GM18508 (cell line): Measurements from ENCODE around the gene INSM2.

Experiments used
- ATAC-seq: cut with Tn5 transposase; IDR thresholded peaks from one replicate; pipeline ENCODE4 v1.9.1; 2021; ENCODE audit warnings: moderate number of reproducible peaks; ENCODE audit not compliant: insufficient read depth, unreplicated experiment

The INSM2 gene

DNA sequence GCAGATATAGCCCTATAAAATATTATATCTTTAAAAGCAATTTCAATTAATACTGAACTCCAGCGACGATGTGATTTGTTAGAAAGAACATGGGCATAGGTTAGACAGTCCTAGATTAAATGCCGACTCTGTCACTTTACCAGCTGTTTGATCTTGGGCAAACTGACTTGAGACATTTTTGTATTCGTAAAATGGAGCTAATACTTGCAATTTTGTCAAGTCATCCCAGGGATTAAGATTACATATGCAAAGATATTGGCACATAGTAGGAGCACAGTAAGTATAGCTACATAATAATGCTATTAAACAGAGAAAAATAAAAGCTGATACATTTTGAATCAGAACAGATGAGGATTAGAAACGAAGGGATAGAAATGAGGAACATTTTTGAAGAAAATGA, 9.0 kb downstream of the INSM2 start:
- ATAC-seq: no peak

DNA sequence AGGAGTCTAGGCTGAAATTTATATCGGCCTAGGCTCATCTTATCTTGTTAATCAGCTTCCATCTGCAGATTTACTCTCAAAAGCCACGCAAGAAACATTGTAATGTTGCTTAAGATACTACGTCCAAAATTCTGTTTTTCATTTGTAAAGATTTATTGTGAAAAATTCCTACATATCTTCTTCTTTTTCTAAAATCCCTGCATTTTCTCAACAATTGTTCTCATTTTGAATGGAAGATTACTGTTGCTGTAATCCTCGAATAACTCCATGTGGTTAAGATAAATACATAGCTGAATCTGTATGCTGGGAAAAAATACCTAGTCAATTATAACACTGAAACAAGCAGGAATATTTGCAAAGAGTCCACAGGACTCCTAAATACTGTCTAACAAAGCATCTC, 15.6 kb downstream of the INSM2 start:
- no peak for ATAC-seq

GRCh38 chr14:35551081-35551480, 17.1 kb downstream of the INSM2 start:
- no peak for ATAC-seq

GRCh38 chr14:35553808-35554207, 19.8 kb downstream of the INSM2 start:
- no peak for ATAC-seq

DNA sequence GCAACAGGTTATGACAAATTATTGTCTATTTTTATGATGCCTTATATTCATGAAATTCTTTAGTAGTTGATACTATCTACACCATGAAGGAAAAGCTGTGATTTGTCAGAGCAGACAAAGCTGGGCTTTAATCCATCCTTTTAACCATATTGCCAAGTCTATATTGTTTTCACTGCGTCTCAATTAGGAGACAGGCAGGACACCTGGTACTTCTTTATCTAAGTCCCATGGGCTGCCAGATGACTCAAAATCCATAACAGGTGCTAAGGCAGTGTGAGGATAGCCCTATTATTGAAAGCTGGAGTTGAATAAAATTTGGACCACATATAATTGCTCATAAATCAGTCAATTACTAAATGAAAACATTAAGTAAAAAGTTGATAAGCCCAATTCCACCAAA, 22.6 kb downstream of the INSM2 start:
- no peak for ATAC-seq

DNA sequence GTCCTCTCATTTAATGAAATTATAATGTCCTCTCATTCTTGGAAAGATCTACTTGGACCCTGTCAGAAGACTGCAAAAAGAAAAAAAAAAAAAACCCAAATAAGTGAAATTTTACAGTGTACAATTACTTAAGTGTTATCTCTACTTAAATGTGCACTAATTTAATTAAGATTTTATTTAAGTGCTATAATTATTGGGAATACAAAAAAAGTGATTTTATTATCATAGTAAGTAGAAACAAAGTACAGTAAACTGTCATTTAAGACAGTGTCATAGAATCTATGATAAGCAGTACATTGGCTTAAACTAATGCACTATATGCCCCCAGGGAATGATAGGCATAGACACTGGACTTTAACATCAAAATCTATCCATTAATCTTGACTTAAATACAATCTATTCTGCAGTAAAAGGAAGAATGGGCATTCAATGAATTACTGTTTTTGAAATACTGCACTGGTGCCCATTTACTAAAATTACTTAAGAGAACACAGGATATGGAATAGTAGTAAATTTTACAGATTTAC, 23.3 kb downstream of the INSM2 start:
- ATAC-seq: no peak

GRCh38 chr14:35558680-35559079, 24.7 kb downstream of the INSM2 start:
- no peak for ATAC-seq

DNA sequence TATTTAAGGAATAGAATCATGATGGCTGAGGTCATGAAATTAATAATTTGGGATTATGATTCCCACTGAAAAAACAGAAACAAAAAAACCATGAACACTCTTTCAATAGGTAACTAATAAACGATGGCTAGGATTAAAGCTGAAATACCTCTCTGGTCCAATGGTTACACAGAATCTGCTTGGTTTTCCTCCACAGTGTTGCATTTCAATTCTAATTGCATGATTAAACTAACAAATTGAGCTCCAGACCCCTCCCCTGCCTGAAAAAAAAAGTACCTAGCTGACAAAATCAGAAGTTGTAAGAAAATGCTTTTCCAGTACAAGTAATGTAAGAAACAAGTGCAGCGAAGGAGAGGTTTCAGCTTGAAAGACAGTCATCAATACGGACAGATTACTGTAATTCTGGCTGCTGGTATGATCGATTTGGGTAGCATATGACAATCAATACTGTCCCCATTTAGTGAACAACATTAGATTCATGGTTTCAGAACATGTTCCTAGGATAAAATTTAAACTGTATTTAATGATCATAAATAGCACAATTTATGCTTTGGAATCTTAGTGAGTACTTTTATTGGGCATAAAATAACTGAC, 32.0 kb downstream of the INSM2 start:
- no peak for ATAC-seq

DNA sequence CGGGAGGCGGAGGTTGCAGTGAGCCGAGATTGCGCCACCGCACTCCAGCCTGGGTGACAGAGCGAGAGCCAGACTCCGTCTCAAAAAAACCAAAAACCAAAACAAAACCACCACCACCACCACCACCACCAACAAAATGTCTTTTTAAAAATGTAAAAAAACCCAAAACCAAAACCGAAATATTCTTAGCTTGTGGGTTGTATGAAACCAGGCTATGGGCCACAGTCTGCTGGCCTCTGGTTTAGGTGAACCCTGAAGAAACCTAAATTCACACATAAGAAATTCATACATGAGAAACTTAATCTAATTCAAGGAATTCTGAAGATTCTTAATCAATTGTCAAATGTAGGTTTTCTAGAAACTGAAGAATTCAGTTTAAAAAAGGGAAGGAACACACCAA, 37.6 kb downstream of the INSM2 start:
- ATAC-seq: no peak

DNA sequence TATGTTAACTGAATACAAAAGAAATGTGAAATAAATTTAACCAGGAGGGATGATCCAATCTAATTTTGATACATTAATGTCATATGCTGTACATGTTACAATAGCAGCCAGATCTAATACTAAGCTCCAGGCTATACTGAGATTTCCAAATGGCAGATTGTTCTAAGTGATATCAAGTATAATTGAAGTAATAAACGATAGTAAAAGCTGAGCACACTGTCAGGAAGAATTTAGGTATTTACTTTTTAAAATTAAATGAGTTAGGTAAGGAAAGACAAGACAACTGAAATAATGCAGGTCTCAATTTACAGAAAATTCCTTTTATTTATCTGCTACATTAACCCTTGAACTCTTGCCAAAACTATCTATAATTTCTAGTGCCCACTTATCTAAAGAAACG, 39.9 kb downstream of the INSM2 start:
- no peak for ATAC-seq

DNA sequence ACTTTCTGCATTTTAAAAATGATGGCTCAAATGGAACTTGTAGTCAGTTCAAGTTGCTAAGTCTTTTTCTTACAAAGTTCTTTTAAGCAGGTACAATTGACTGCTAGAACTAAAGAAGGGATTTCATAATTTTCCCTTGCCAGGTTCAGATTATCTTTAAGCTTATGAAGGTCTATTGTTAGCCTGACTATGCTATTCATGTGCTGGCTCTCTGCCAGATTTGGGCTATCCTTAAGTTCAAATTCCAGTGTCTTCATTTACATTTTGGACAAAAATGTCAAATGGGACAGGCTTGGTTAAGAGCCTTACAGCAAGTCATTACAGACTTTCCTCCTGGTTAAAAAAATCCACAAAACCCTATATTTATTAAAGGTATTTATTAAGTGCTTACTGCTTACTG, 42.3 kb downstream of the INSM2 start:
- no peak for ATAC-seq

GRCh38 chr14:35576856-35577255, 42.9 kb downstream of the INSM2 start:
- no peak for ATAC-seq

GRCh38 chr14:35578135-35578534, 44.2 kb downstream of the INSM2 start:
- ATAC-seq: no peak

DNA sequence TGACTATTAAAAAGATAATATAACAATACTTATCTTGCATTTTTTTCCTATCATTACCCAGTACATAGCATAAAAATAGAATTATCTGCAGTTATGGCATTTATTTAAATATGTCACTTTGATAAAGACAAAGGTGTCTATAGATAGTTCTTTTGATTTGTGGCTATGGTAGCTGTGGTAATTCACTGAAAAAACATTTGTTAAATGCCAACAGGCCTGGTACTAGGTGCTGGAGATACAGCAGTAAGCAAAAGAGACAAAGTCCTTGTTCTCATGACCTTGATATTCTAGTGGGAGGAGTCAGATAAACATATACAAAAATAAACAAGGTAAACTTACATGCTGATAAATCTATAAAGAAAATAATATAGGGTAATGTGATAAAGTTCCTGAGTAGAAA, 44.7 kb downstream of the INSM2 start:
- ATAC-seq: no peak
